DMS153 treated with DMSO at 0.1 percent for 48 hours (cell line): ENCODE results near the gene NTRK3.
A peak's percentile ranks its signal among the peaks of the same experiment; 100 is the strongest.

ENCODE experiments used
- DNase-seq: peaks from one replicate; lab custom pipeline; 2025; ENCODE audit not compliant: unreplicated experiment; lab: John Stamatoyannopoulos, UW

Gene NTRK3

DNA sequence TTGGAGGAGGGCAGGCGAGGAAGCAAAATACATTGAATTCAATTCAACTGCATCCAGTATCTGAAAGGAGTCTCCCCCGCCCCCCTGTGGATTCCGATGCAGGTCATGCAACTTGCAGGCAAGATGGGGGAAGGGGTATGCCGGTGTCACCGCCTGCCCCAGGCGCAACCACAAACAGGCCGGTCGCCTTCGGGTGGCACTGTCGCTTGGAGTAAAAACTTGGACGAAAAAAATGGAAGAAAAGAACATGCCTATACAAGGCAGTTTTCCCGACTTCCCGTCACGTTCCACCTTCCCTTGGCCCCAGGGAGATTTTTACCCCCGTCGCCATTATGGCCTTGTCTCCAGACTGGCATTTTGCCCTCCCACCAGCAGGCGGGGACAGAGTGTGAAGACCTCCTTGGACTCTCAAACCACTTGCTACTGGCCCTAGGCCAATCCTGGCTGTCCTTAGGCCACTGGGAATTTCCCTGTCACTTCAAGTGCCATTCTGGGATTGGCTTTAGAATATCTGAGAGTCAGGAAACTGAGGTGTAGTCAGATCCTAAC is 1.6 kb upstream of the NTRK3 start:
- no peak for DNase-seq

DNA sequence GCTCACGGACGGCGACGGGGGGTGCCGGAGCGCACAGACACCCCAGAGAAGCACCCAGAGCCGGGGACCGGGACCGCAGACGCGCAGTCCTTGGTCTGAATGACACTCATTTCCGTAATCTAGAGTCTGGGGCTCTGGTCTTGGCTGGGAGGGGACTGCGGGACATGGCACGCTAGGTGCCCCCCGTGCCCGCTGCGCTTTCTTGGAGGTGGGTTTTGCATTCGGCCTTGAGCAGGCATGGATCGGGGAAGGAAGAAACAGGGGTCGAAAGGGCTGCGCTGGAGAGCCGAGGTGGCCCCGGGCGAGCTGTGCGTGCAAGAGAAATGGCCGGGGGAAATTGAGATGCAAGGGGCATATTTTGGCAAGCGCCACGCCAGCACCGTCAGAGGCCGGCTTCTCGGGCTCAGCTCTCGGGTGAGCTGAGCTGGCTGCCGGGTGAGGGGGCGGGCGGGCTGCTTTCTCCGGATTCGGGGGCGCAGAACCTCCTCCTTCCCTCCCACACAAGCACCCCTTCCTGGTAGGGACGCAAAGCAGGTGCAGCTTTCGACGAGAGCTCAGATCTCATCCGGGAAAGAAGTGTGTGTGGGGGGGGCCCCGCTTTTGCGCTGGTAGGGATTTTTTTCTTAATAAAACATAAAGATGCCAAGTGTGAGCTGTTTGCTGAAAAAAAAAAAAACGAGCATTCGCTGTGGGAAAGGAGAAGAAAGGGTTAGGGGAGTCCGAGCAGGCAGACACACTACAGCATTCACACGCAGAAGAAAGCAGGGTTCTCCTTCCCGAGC is 963 bp upstream of the NTRK3 start:
- no peak for DNase-seq

DNA sequence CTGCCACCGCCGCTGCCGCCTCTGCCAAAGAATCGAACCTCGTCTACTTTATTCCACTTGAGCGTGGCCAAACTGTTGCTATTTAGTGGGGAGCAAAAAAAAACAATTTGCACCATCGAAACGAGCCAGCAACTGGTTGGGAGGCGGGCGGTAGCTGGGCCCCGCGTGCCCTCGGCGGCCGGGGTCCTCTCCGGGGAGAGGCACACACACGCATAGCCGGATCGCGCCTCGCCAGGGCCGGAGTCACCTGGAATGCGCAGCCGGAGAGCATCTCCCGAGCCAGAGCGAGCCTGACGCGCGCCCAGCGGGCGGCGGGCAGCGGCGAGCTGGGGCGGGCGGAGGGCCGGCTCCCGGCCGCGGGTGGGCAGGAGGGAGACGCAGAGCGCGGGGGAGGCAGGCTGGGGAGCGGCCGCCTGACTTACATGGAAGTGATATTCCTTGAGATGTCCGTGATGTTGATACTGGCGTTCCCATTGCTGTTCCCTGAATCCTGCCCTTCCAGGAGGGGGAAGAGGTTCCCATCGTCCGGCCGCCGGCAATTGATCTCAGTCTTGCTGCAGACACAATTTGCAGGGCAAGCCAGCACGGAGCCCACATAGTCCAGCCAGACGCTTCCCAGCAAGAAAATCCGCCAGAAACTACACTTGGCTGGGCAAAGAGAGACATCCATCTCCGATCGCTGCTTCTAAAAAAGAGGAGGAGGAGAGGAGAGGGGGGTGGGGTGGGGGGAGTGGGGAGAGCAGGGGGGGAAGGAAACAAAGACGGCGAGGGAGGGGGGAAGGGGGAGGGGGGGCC is 858 bp downstream of the NTRK3 start:
- DNase-seq: no peak

DNA sequence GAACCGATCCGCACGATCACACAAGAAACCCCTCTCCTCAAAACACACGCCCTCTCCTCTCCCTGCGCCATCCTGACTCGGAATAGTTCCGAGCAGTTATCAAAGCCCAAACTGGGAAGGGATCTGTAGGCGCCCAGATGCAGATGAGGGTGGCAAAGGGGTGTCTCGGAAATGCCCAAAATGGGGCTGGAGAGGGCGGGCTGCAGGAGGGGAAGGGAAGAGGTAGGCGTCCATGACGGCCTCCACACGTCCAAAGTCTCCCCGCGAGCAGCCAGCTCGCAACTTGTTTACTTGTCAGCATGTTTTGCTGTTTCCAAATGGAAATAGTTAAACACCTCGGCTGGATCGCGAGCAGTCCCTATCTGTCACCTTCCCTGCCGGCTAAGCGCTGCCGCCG is 1.5 kb downstream of the NTRK3 start:
- no peak for DNase-seq

DNA sequence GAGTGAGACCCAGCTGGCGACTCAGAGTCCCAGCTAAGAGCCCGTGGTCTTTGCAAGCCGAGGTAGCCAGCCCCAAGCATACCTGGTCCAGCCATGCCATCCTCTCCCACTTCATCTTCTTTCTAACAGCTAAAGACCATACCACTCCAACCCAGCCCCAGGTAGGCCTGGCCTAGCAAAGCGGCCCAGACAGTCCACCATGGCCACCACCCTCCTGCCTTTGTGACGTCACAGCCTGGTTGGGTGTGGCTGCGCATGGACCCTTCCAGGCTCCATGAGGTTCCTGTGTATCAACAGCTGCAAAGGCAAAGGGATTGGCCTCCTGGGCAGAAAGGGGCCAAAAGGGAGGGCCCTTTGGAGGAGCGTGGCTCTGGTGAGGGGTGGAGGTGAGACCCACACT is 4.1 kb downstream of the NTRK3 start:
- no peak for DNase-seq

DNA sequence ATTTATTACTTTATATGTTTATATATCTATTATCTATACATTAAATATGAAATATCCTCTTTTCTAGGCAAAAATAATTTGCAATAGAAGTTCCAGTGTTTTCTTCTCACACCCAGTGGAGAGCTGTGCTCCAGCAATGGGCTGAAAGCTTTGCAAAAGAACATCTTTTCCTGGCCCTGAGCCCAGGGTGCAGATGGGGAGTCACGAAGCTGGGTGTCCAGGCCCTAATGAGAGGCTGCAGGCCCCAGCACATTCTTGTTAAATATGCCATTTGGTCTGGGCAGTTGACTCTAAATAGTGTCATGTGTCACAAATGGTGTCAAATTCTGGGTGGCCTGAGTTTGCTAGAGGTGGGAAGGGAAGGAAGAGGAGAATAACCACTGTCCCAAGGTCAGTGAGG is 5.7 kb downstream of the NTRK3 start:
- DNase-seq: no peak

DNA sequence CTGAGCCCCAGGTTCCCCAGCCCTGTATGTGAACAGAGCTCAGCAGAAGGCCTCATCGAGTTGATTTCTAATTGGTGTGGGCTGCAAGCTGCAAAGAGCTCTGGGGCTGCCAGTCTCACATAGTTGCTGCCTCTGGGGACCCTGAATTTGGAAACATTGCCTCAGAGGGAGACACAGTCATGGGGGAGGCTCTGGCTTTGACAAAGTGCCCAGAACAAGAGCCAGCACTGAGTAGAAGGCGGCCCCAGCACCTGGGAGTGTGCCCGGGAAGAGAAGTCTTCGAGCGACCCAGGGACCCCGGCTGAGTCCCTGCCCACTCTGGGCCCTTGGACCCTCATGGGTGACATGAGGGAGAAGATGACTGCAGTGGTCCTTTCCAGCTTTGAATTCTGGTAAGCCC is 7.3 kb downstream of the NTRK3 start:
- DNase-seq: no peak

DNA sequence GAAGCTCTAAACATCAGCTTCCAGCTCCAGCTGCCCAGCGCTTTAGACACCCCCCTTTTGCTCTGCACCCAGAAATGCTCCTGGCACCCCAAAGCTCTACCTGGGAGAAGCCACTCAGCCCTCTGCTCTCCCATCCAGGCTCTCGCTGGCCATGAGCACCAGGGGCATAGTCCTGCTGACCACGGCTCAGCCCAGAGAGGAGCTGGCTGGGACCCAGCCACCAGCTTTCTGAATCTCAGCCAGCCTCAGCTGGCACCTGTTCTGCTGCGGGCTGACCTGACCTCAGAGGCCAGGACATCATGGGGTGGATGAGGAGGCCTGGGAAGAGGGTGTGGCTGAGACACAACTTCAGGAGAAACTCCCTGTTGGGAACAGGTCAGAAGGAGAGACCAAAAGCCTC is 8.6 kb downstream of the NTRK3 start:
- DNase-seq: no peak

DNA sequence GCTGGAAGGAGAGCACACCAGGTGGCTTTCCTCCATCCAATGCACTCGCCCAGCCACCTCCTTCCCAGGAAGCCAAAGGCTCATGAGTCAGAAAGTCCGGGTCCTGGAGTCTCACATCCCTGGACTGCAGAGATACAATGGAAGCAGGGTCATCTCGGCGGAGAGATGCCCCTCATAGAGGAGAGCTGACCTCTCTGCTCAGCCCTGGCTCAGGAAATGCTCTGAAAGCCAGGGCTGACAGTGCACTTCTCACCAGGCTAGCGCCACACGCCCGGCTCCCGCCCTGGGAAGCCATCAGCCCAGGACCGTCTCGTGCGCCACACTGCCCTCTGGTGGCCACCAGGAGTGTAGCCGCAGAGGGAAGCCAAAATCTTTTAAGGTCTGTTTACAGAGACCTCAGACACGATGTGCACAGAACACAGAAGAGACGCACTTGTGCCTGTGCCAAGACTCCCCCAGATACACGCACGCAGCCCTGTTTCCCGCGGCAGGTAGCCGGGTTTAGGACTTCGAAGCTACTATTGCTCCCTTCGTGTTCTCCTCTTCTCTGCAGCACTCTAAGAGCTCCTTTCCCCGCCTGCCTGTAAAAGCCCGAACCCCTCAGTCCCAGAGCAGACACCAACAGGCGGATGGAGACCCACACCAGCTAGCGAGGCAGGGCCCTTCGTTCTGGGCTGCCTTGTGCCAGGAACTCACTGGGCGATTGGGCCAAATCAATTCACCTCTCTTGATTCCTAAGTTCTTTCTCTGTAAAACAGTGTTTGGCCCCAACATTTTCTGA is 9.7 kb downstream of the NTRK3 start:
- DNase-seq: peak; percentile 37

DNA sequence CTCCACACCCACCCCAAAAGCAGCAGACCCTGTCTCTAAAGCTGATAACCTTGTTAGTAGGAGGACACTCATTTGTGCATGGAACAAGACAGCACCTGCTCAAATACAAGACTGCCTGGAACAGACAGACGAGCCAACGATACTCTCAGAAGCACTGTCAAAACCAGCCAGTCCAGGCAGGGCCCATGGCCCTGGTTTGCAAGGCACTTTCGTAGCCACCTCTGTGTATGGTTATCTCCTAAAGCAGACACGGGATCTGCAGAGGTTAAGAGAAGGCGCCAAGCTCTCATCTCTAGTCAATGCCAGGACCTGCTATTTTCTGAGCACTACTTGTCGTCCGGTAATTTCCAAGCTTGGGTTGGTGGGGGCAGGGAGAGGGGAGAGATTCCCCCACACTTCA is 10.5 kb downstream of the NTRK3 start:
- DNase-seq: no peak

DNA sequence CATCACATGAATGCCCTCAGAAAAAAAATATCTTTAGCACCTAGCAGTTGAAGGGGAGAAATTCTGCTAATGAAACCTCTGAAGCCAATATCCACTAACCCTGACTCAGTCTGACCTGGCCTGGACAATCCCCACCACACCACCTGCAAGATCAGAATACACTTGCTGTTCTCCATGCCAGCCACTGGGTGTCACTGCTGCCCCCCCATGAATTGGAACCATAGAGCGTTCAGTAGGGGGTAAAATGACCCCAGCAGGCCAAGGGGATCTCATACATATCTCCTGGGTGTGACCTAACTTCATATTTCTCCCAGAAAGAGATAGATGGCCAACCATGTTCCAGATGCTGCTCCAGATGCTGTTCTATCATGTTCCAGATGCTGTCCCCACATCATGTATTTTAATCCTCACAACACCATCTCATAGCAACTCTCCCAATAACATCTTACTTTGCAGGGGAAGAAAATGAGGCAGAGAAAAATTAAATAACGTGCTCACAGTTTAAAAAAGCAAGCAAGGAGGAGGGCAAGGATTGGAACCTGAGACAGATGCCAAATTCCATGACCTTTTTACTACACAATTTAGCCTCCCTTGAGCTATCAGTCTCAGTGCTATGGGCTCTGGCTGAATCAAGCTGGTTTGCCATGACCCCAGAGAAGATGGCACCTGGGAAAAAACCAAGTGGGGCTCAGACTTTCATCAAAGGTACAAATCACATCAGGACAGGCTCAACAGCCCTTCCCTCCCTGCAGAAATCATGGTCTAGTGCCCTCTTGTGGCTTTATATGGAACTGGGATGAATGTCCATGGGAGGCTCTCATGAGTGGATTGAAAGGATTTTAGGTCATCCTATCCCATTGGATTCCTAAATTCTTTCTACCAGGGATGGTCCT is 12.4 kb downstream of the NTRK3 start:
- DNase-seq: no peak

DNA sequence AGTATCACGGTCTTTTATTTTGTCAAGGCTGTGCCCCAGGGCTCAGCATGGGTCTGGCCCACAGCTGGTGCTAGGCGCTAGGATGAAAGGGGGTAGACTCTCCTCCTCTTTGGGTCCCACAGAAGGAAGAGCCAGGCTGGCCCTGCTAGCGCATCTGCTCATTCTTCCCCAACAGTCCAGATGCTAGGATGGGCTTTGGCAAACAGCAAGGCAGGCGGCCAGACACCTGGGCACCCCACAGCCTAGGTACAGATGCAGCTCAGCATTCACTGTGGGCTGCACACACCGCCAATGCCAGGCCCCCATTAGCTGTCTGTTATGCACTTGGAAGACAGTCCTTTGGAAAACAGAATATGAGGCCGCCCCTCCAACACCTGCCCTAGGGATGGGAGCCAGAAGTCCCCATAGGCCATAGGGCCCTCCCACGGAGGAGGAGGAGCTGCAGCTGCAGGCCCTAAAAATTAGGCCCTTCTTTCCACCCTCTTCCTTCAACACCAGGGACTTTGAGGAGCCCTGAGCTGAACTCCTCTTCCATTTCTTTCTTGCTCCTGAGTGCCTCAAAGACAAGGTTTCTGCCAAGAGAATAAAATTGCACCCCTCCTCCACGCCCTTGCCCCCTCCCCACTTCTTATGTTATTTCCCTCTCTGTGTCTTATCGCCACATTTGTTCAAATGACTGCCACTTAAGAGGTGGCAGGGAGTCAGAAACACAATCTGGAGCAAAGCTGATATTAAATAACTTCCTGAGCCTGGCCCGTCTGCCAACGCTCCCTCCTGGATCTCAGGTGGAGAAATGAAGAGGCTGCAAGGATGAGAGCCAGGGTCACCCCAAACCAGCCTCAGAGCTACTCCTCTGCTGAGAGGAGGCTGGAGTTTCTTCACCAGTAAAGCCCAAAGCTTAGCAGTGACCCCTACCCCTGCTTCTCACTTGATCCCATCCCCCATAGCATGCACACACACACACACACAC is 13.7 kb downstream of the NTRK3 start:
- no peak for DNase-seq

DNA sequence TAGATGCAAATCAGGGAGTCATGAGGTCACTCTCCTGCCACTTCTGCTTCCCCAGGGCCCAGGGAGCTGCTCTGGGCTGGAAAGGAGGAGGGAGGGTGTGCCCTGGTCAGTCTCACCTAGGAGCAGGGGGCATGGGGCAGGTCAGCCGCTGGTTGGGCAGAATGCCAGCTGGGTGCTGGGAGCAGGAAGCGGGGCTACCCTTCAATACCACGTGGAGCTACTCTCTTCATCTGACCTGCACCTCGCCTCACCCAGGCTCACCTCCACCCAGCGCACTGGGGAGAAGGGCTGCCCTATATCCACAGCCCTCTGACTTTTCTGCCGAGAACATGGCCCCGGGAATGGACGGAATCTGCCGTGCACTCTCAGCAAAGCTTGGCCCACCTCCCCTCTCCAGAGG is 15.1 kb downstream of the NTRK3 start:
- no peak for DNase-seq

DNA sequence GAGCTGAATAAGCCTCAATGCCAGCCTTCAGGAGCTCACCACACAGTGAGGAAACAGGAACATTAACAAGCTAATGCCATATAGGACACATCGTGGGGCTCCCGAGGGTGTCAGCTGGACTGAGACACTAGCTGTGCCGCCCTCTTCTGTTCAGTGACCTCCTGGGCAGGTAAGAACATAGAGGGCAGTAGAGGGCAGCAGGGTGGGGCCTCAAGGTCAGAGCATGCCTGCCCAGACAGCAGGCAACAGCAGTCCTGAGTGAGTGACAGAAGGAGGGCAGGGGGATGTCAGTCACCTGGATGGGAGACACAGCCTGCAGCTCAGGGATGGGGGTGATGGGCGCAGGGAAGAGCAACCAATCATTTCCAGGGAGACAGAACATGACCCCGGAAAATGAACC is 15.5 kb downstream of the NTRK3 start:
- no peak for DNase-seq

DNA sequence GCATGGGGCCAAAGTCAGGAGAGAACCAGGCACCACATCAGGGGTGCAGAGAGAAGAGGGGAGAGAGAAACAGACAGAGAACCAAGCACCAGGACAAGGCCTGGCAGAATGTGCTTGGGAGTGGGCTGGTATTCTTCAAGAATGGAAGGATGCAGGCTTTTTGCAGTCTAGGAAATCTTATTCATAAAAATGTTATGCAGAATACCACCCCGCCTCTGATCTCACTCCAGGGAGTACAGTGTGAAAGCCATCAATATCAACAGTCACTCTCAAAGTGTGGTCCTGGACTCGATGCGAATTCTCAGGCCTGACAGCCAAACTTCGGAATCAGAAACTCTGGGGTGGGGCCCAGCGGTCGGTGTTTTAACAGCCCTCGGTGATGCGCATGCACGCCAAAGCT is 16.9 kb downstream of the NTRK3 start:
- no peak for DNase-seq

DNA sequence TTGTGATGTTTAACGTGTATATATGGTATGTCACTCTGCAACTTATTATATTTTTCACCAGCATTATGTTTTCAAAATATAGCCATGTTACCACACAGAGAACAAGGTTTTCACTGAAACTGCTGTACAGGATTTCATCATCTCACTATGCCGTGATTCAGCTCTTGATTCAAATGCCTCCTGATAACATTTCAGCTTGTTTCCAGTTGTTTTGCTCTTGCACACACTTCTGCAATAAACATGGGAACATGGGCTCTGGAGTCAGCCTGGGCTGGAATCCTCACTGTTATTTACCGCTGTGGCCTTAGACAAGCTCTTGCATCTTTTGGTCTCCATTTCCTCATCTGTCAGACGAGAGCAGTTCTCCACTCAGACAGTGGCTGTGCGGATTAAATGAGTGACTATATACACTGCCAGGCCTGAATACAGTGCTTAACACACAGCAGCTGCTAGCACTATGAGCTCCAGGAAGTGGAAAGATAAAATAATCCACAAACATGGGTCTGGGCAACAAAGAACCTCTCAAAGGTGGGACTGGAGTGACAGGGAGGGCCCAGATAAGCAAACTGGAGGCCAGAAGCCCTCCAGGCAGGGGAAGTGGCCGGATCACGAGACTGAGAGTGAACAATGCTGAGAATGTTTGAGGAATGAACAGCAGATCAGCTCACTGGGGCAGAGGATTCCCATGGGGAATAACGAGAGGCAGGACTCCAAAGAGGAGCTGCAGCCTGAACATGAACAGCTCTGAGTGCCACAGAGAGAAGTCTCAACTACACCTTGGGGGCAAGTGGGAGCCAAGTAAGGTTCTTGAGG is 17.7 kb downstream of the NTRK3 start:
- no peak for DNase-seq

DNA sequence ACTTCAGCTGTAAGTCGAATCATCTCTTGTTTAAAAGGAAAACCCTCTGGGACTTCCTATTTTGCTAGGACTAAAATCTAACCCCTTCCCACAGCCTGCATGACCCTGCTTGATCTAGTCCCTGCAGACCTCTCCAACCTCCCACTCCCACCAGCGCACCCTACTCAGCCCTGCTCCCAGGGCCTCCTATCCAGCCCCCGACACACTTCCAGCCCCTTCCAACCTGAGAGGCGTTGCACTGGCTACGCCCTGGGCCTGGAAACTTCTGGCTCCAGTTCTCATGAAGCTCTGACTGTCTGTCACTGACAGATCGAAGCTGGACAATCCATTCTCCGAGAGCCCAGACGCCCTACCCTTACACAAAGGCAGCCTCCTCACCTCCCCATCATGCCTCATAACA is 21.8 kb downstream of the NTRK3 start:
- DNase-seq: no peak

DNA sequence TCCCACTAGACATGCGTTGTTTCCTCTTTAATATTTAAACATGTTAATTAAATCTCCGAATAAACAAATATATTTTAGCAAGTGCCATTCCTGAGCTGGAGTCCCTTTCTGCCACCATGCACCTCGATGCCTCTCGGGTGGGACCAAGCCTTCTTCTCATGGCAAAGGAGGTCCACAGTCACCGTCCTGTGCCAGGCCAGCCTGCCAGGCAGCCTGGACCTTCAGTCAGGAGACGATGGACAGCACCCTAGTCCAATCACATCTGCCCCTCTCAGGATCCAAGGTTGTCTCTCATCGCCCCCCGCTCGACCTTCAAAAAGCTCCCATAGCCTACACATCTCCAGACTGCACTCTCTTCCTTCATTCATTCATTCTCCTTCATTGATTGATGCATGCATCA is 22.6 kb downstream of the NTRK3 start:
- no peak for DNase-seq

DNA sequence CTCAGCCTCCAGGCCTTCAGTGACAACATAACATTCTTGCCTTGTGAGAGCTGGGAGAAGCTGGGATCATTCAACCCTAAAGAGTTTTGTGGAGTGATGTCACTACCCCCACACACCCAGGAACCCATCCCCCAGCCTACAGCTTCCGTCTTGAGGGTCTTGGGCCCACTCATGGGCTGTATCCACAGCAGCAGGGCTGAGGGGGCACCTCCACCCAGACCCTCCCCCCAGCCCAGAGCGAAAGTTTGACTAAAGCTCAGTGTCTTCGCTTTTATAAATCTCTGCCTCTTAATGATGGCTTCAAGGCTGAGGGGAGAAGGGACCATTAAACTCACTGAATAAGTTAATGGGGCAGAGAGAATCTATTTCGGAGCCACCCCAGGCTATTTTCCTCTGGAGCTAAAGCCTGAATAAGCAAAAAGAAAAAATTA is 23.8 kb downstream of the NTRK3 start:
- DNase-seq: no peak
